K562 (cell line): ENCODE data around the gene FRMD4A. TPM values are rescaled to one million over a fixed set of nuclear protein-coding genes. Genes with fewer than 3 reads are reported as not detected.

Experiments
- ATAC-seq: fragments of 200-7000 bp; cut with Tn5 transposase; 3 replicates; pipeline ENCODE4 v1.9.1; 2020; ENCODE audit warnings: moderate library complexity
- BruUV-seq: library from RNA; stranded (reverse); fragments of 400-500 nt; replicated peaks from 2 replicates; lab custom pipeline; 2021; lab: Mats Ljungman, UMichigan
- CTCF ChIA-PET: fragments of 300-600 bp; formaldehyde crosslinking; extraction: SDS; loops from one replicate; lab custom pipeline; 2021; ENCODE audit warnings: low intra/inter-chr PET ratio; lab: Yijun Ruan, JAX
- POLR2A ChIA-PET: fragments of 300-600, 350-650 bp; sonication (Branson Sonifier 250); formaldehyde crosslinking; extraction: SDS; loops from one replicate; lab custom pipeline; 2021; ENCODE audit warnings: antibody characterized with exemption, inconsistent platforms; lab: Yijun Ruan, JAX
- DNase-seq, 4 experiments: peaks; one replicate each; pipeline versions ENCODE4 v3.0.0 to v3.0.0-alpha.2; 2011 to 2018; ENCODE audit warnings: low spot score in 3 of 4, mixed read lengths in 3 of 4; ENCODE audit errors: extremely low read depth in 1 of 4
- FAIRE-seq: peaks from 2 replicates; lab custom pipeline; 2011; peaks lifted over from hg19 to GRCh38; lab: Jason Lieb, UNC
- H2AFZ ChIP-seq: 2 replicates; pipeline ENCODE4 v1.6.0; 2011; ENCODE audit warnings: low read depth, low read length, control low read depth, inconsistent platforms
- H3K27ac ChIP-seq: fragments of 200-600 bp; 3 replicates; pipeline ENCODE4 v1.8.0; 2011; ENCODE audit warnings: low read depth, mild to moderate bottlenecking, control low read depth, inconsistent platforms, low read length, moderate library complexity, mixed read lengths; ENCODE audit errors: extremely low read depth
- H3K27me3 ChIP-seq, 2 experiments: fragments of 300-600 bp in 1 of 2; 2 replicates in 1 of 2; 3 replicates in 1 of 2; pipeline versions ENCODE4 v1.6.0 to v1.8.0; 2011; ENCODE audit warnings: inconsistent platforms in 2 of 2, low read length in 2 of 2, mild to moderate bottlenecking in 1 of 2, mixed read lengths in 1 of 2, moderate library complexity in 1 of 2; ENCODE audit not compliant: control insufficient read depth in 2 of 2, insufficient read depth in 2 of 2
- H3K36me3 ChIP-seq: fragments of 300-600 bp; 3 replicates; pipeline ENCODE4 v1.8.0; 2011; ENCODE audit warnings: mild to moderate bottlenecking, low read length, inconsistent platforms; ENCODE audit not compliant: control insufficient read depth, insufficient read depth
- H3K4me1 ChIP-seq, 2 experiments: fragments of 200-600 bp in 1 of 2; replicated peaks in 1 of 2; 2 replicates in 1 of 2; 3 replicates in 1 of 2; pipeline versions ENCODE4 v1.5.1 to v1.8.0; 2011; ENCODE audit warnings: inconsistent platforms in 2 of 2, low read length in 2 of 2, mild to moderate bottlenecking in 1 of 2, mixed read lengths in 1 of 2, moderate library complexity in 1 of 2; ENCODE audit not compliant: control insufficient read depth in 2 of 2, insufficient read depth in 2 of 2
- H3K4me2 ChIP-seq: 2 replicates; pipeline ENCODE4 v1.6.1; 2011; ENCODE audit warnings: low read length, control low read depth, inconsistent platforms, mixed read lengths; ENCODE audit not compliant: insufficient read depth
- H3K4me3 ChIP-seq: fragments of 200-600 bp; sonication (generic), shearing (Covaris generic); 2 replicates; pipeline ENCODE4 v1.5.1; 2016; ENCODE audit warnings: control low read depth, inconsistent platforms
- H3K79me2 ChIP-seq: fragments of 200-600 bp; 3 replicates; pipeline ENCODE4 v1.8.0; 2011; ENCODE audit warnings: low read length, inconsistent platforms; ENCODE audit not compliant: control insufficient read depth, insufficient read depth
- H3K9ac ChIP-seq, 2 experiments: 2 replicates each; pipeline versions ENCODE4 v1.6.0 to v1.6.1; 2011; ENCODE audit warnings: low read depth in 2 of 2, low read length in 2 of 2, control low read depth in 1 of 2, inconsistent platforms in 1 of 2, mild to moderate bottlenecking in 1 of 2, mixed read lengths in 1 of 2; ENCODE audit not compliant: insufficient read depth in 1 of 2
- H3K9me1 ChIP-seq: one replicate; pipeline ENCODE4 v1.6.0; 2011; ENCODE audit warnings: inconsistent platforms, mild to moderate bottlenecking, low read length, moderate library complexity; ENCODE audit not compliant: control insufficient read depth, insufficient read depth
- H3K9me3 ChIP-seq: replicated peaks from 2 replicates; pipeline ENCODE4 v1.5.1; 2011; ENCODE audit warnings: low read depth, low read length, inconsistent platforms; ENCODE audit not compliant: control insufficient read depth, insufficient read depth
- H4K20me1 ChIP-seq: replicated peaks from 2 replicates; pipeline ENCODE4 v1.6.1; 2011; ENCODE audit warnings: low read length, inconsistent platforms, mixed read lengths; ENCODE audit not compliant: control insufficient read depth, insufficient read depth
- CREM ChIP-seq: IDR thresholded peaks from 2 replicates; pipeline ENCODE4 v1.6.1; 2014; ENCODE audit warnings: antibody characterized with exemption, low read depth
- MBD1 ChIP-seq: fragments of 250-450 bp; sonication (Bioruptor Pico); IDR thresholded peaks from 2 replicates; pipeline ENCODE4 v1.8.0; 2022; ENCODE audit warnings: inconsistent platforms
- OTX1 ChIP-seq: fragments of 450-650 bp; formaldehyde crosslinking; IDR thresholded peaks from 2 replicates; pipeline ENCODE4 v1.4.0; 2022; ENCODE audit warnings: mild to moderate bottlenecking
- THRB ChIP-seq: fragments of 450-650 bp; formaldehyde crosslinking; conservative IDR thresholded peaks from 2 replicates; pipeline ENCODE4 v1.4.0; 2022; ENCODE audit warnings: mild to moderate bottlenecking, missing genetic modification characterization
- ZBTB33 ChIP-seq: sonication (generic); formaldehyde crosslinking; IDR thresholded peaks from 2 replicates; pipeline ENCODE4 v1.8.1; 2023; ENCODE audit warnings: mild to moderate bottlenecking, missing genetic modification reagents
- ZKSCAN3 ChIP-seq: fragments of 250-450 bp; sonication (Bioruptor Pico); IDR thresholded peaks from 2 replicates; pipeline ENCODE4 v1.4.0; 2020
- ZNF444 ChIP-seq: fragments of 250-450 bp; sonication (Bioruptor Pico); IDR thresholded peaks from 2 replicates; pipeline ENCODE4 v1.4.0; 2020; ENCODE audit warnings: mild to moderate bottlenecking, moderate library complexity
- WGBS: fragments of 100-300 bp; shearing (Covaris generic); methylation state at CpG from one replicate; pipeline ENCODE4 v1.1.6; 2016; ENCODE audit warnings: low coverage, mixed read lengths; ENCODE audit not compliant: insufficient coverage; ENCODE audit errors: missing lambda C conversion rate; 5-methylcytosine and 5-hydroxymethylcytosine counted together
- in situ Hi-C: fragments of 300-500 bp; cut with MboI; formaldehyde crosslinking; loops from 4 replicates; pipeline ENCODE4 v1.15.0; 2018; ENCODE audit warnings: inconsistent platforms, mixed read lengths
- intact Hi-C: fragments of 100-400 bp; cut with micrococcal nuclease; formaldehyde crosslinking; loops from 2 replicates; pipeline ENCODE4 v1.14.2; 2022
- polyA plus RNA-seq, 8 experiments: library from polyadenylated mRNA; depleted of rRNA in 4 of 8; stranded (reverse) in 5 of 8; unstranded in 3 of 8; fragments of >200 nt; fragmentation: Nextera tagmentation in 2 of 8; fragmentation: Illumina TruSeq in 1 of 8; extraction: Ambion mirVana in 2 of 8; extraction: Trizol in 1 of 8; gene quantifications; 2 replicates each; pipeline versions ENCODE4 v1.2.1 to v1.2.3, GENCODE V29; 2011 to 2014; ENCODE audit warnings: inconsistent platforms in 1 of 8, missing spikeins in 1 of 8
- total RNA-seq, 7 experiments: library from RNA; depleted of rRNA in 6 of 7; stranded (reverse); fragments of >200 nt in 6 of 7; fragmentation: Illumina TruSeq in 2 of 7; extraction: Trizol in 2 of 7; gene quantifications; 2 replicates each; pipeline versions ENCODE4 v1.2.1 to v1.2.3, GENCODE V29; 2011 to 2021; ENCODE audit warnings: low replicate concordance in 1 of 7

The FRMD4A gene
- total and polyA plus RNA-seq, 9 of the 15 experiments (the other 6 are each of a cell fraction or from before 2014, with no cell fraction given) = 0.80 to 5.2 (median 3.0) TPM

- 0 out of 2 replicates have a peak, but pooled peaks cover 2% of the 10 kb centered on the region for H3K9me3 ChIP-seq
- H3K4me3 ChIP-seq = no peak overlapping the region
- H3K27ac ChIP-seq = no peak overlapping the region
- intact Hi-C loops (no loop called here), in situ Hi-C loops (no loop called here)
- H3K9me1 ChIP-seq = no peaks in the 10 kb centered on the region
- 16% methylated on average over 5 of the region's 5 CpGs for WGBS
- peaks cover 7 to 12% of the 10 kb centered on the region in 2 experiments for H3K27me3 ChIP-seq
- H3K9ac ChIP-seq = no peak overlapping the region
- FAIRE-seq (no peak), DNase-seq (no peak), ATAC-seq (no peak)
- H3K4me1 ChIP-seq = no peaks in the 10 kb centered on the region
- H3K4me2 ChIP-seq = peak overlapping the region; percentile 5; the same call in 1 of the 2 replicates
- no TSS peak for BruUV-seq
- H3K79me2 ChIP-seq = no peaks in the 10 kb centered on the region
- no peaks in the 10 kb centered on the region for H3K36me3 ChIP-seq
- H4K20me1 ChIP-seq = no peaks in the 10 kb centered on the region
- H2AFZ ChIP-seq = peak overlapping the region; percentile 57; the same call in 1 of the 2 replicates
- ChIA-PET POLR2A (no interaction called here), CTCF (no interaction called here)
- TF ChIP-seq ZNF444 = no peak
- TF ChIP-seq THRB (CRISPR knock-in tag) = no peak
- no peak for TF ChIP-seq OTX1 (CRISPR knock-in tag)
- no peak for TF ChIP-seq ZBTB33 (CRISPR knock-in tag)
- TF ChIP-seq MBD1 = no peak
- TF ChIP-seq ZKSCAN3 (CRISPR knock-in tag) = no peak
- no peak for TF ChIP-seq CREM
Measured at GRCh38 chr10:13813550-13813949, 517.2 kb downstream of the FRMD4A start.
